Endothelial cell of umbilical vein (primary cell): Measurements from ENCODE around the gene MR1. TPM values are rescaled to one million over a fixed set of nuclear protein-coding genes. Genes with fewer than 3 reads are reported as not detected.

Experiments
- BruUV-seq: library from RNA; stranded (reverse); fragments of 400-500 nt; replicated peaks from 2 replicates; lab custom pipeline; 2021; lab: Mats Ljungman, UMichigan
- CTCF ChIA-PET: fragments of 300-600, 350-600 bp; sonication (Branson Sonifier 250); formaldehyde crosslinking; loops from one replicate; lab custom pipeline; 2021; ENCODE audit warnings: antibody characterized with exemption, inconsistent platforms; lab: Charles Lee
- POLR2A ChIA-PET: fragments of 300-600, 350-600 bp; sonication (Branson Sonifier 250); formaldehyde crosslinking; loops from one replicate; lab custom pipeline; 2021; ENCODE audit warnings: antibody characterized with exemption, inconsistent platforms; lab: Charles Lee
- DNase-seq: peaks from one replicate; pipeline ENCODE4 v3.0.0-alpha.2; 2011; ENCODE audit warnings: low read depth, low spot score
- FAIRE-seq: peaks from 2 replicates; lab custom pipeline; 2011; peaks lifted over from hg19 to GRCh38; lab: Jason Lieb, UNC
- H2AFZ ChIP-seq: 2 replicates; pipeline ENCODE4 v1.6.0; 2012; ENCODE audit warnings: low read depth, low read length, control low read depth, inconsistent platforms
- H3K27ac ChIP-seq: 2 replicates; pipeline ENCODE4 v1.5.1; 2011; ENCODE audit warnings: low read depth, mild to moderate bottlenecking, control low read depth, low read length, moderate library complexity; ENCODE audit not compliant: insufficient read depth
- H3K27me3 ChIP-seq, 2 experiments: 2 replicates each; pipeline versions ENCODE4 v1.6.0 to v1.6.1; 2011; ENCODE audit warnings: low read length in 2 of 2, mixed read lengths in 1 of 2; ENCODE audit not compliant: control insufficient read depth in 2 of 2, insufficient read depth in 2 of 2
- H3K36me3 ChIP-seq, 2 experiments: 2 replicates in 1 of 2; 3 replicates in 1 of 2; pipeline ENCODE4 v1.5.1; 2011; ENCODE audit warnings: low read length in 2 of 2, mild to moderate bottlenecking in 1 of 2, moderate library complexity in 1 of 2; ENCODE audit not compliant: control insufficient read depth in 2 of 2, insufficient read depth in 2 of 2; ENCODE audit errors: extremely low read depth in 1 of 2
- H3K4me1 ChIP-seq: 3 replicates; pipeline ENCODE4 v1.5.1; 2011; ENCODE audit warnings: mild to moderate bottlenecking, low read length; ENCODE audit not compliant: control insufficient read depth, insufficient read depth; ENCODE audit errors: extremely low read depth
- H3K4me2 ChIP-seq: 2 replicates; pipeline ENCODE4 v1.6.1; 2011; ENCODE audit warnings: low read length, control low read depth, mixed read lengths; ENCODE audit not compliant: insufficient read depth
- H3K4me3 ChIP-seq, 3 experiments: fragments of 200-600 bp in 1 of 3; sonication (generic), shearing (Covaris generic) in 1 of 3; replicated peaks in 1 of 3; 2 replicates each; pipeline ENCODE4 v1.5.1; 2011 to 2016; ENCODE audit warnings: control low read depth in 3 of 3, low read length in 3 of 3, mild to moderate bottlenecking in 2 of 3, inconsistent platforms in 1 of 3, low read depth in 1 of 3, moderate library complexity in 1 of 3; ENCODE audit not compliant: insufficient read depth in 1 of 3
- H3K79me2 ChIP-seq: 2 replicates; pipeline ENCODE4 v1.6.0; 2012; ENCODE audit warnings: low read length, inconsistent platforms; ENCODE audit not compliant: control insufficient read depth, insufficient read depth
- H3K9ac ChIP-seq: replicated peaks from 2 replicates; pipeline ENCODE3; 2011; ENCODE audit warnings: low read length, control low read depth; ENCODE audit not compliant: insufficient read depth; ENCODE audit errors: extremely low read depth
- H3K9me1 ChIP-seq: replicated peaks from 3 replicates; pipeline ENCODE4 v1.6.0; 2011; ENCODE audit warnings: mild to moderate bottlenecking, low read length; ENCODE audit not compliant: control insufficient read depth, insufficient read depth; ENCODE audit errors: extremely low read depth
- H3K9me3 ChIP-seq: replicated peaks from 2 replicates; pipeline ENCODE4 v1.5.1; 2012; ENCODE audit warnings: low read length, inconsistent platforms; ENCODE audit not compliant: control insufficient read depth, insufficient read depth
- H4K20me1 ChIP-seq: replicated peaks from 2 replicates; pipeline ENCODE3; 2011; ENCODE audit warnings: mild to moderate bottlenecking, low read length; ENCODE audit not compliant: control insufficient read depth, insufficient read depth; ENCODE audit errors: extremely low read depth
- CTCF ChIP-seq, 2 donors: IDR thresholded peaks; 1 replicate in 1 of 2; 2 replicates in 1 of 2; pipeline ENCODE4 v1.5.1; 2011; ENCODE audit warnings: low read length in 2 of 2, mild to moderate bottlenecking in 2 of 2, moderate library complexity in 2 of 2, control low read depth in 1 of 2, inconsistent platforms in 1 of 2, low read depth in 1 of 2; ENCODE audit not compliant: insufficient read depth in 1 of 2; ENCODE audit errors: extremely low read depth in 1 of 2
- EZH2 ChIP-seq: IDR thresholded peaks from 2 replicates; pipeline ENCODE4 v1.6.1; 2012; ENCODE audit warnings: borderline replicate concordance, low read depth, mild to moderate bottlenecking, moderate library complexity, low read length, inconsistent platforms; ENCODE audit not compliant: severe bottlenecking
- FOS ChIP-seq: IDR thresholded peaks from 2 replicates; pipeline ENCODE4 v1.6.1; 2011; ENCODE audit warnings: mild to moderate bottlenecking, low read length, moderate library complexity, borderline replicate concordance; ENCODE audit not compliant: insufficient read depth
- GATA2 ChIP-seq: IDR thresholded peaks from 2 replicates; pipeline ENCODE4 v1.7.0; 2011; ENCODE audit warnings: low read depth, mild to moderate bottlenecking, moderate library complexity, mixed read lengths, low read length; ENCODE audit not compliant: insufficient read length, insufficient read depth
- JUN ChIP-seq: IDR thresholded peaks from 2 replicates; pipeline ENCODE4 v1.6.1; 2011; ENCODE audit warnings: borderline replicate concordance, low read depth; ENCODE audit not compliant: insufficient read length, insufficient read depth
- MAX ChIP-seq: IDR thresholded peaks from 2 replicates; pipeline ENCODE4 v1.6.1; 2011; ENCODE audit not compliant: insufficient read depth, insufficient read length
- MYC ChIP-seq: IDR thresholded peaks from one replicate; pipeline ENCODE4 v1.6.1; 2011; ENCODE audit warnings: mild to moderate bottlenecking, low read depth, low read length
- POLR2A ChIP-seq: IDR thresholded peaks from 2 replicates; pipeline ENCODE4 v1.6.1; 2012; ENCODE audit warnings: low read depth, mild to moderate bottlenecking, control low read depth, low read length
- POLR2AphosphoS5 ChIP-seq: IDR thresholded peaks from 2 replicates; pipeline ENCODE4 v1.6.1; 2012; ENCODE audit warnings: low read depth, mild to moderate bottlenecking, control low read depth, low read length, moderate library complexity; ENCODE audit not compliant: insufficient read depth
- dilution Hi-C: fragments of 300-500 bp; cut with MboI; formaldehyde crosslinking; loops from one replicate; pipeline ENCODE4 v1.15.0; 2019; ENCODE audit warnings: low sequenced_read_pairs; ENCODE audit not compliant: extremely low pct_ligation_motif_present
- intact Hi-C: fragments of 100-400 bp; cut with micrococcal nuclease; formaldehyde crosslinking; loops from one replicate; pipeline ENCODE4 v1.10.0; 2022
- polyA plus RNA-seq, 4 experiments: library from polyadenylated mRNA; depleted of rRNA in 3 of 4; stranded (reverse) in 3 of 4; unstranded in 1 of 4; fragments of >200 nt; gene quantifications; 2 replicates each; pipeline versions ENCODE4 v1.2.1 to v1.2.3, GENCODE V29; 2011 to 2012; ENCODE audit warnings: missing spikeins in 1 of 4
- total RNA-seq: library from RNA; stranded (reverse); gene quantifications from 2 replicates; pipeline ENCODE4 v1.2.3, GENCODE V29; 2021

MR1 gene
- total and polyA plus RNA-seq, 2 donors (not counting 3 experiments of a cell fraction or from before 2014, with no cell fraction given) = 1.3 to 2.5 TPM

DNA sequence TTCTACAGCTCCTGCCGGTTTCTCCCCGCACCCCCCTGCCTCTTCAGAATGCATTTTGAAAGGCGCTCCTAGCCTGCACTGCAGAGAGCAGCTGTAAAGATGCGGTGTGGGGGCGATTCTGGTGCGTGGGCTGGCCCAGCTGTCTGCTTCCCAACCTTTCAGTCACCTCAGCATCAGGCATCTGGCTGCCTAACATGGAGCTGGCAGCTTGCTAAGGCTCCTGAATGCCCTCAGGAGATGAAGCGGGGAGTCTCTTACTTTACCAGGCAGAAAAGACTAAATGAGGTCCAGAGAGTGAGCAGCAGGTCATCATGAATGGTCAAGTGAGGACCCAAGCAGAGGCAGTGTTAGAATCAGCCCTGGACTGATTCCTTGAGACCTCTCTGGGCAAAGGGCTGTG lies 63.5 kb downstream of the MR1 start:
- H3K27ac ChIP-seq = no peak overlapping the region
- dilution Hi-C loops = no loop called here
- intact Hi-C loops = no loop called here
- peaks cover 36% of the 10 kb centered on the region for H3K4me1 ChIP-seq
- H2AFZ ChIP-seq = no peak overlapping the region
- H3K79me2 ChIP-seq = peaks cover 8% of the 10 kb centered on the region
- no peaks in the 10 kb centered on the region for H4K20me1 ChIP-seq
- FAIRE-seq (no peak), DNase-seq (no peak)
- H3K36me3 ChIP-seq = peaks cover 0 to 7% of the 10 kb centered on the region in 2 experiments
- BruUV-seq = no TSS peak
- TF ChIP-seq FOS (no peak), EZH2 (no peak), MYC (no peak), GATA2 (no peak), JUN (no peak), POLR2A (no peak), POLR2AphosphoS5 (no peak), MAX (no peak), CTCF (IDR thresholded peaks at IDR 0.05; ENCODE audit: extremely low read depth in 1 of 2, insufficient read depth in 1 of 2, low read depth in 1 of 2, low read length in 2 of 2) (no peak)
- no peaks in the 10 kb centered on the region for H3K27me3 ChIP-seq
- H3K9ac ChIP-seq = no peak overlapping the region
- no peak overlapping the region for H3K4me3 ChIP-seq
- H3K9me1 ChIP-seq = no peaks in the 10 kb centered on the region
- H3K4me2 ChIP-seq = no peak overlapping the region
- ChIA-PET POLR2A (interaction anchor here (0.7 to 1.9 kb wide), 2 partner anchors 8 to 44 kb away, joined by 3 to 6 read pairs; no protein-coding TSS in a partner anchor), CTCF (interaction anchor here (0.7 to 6.4 kb wide), 7 partner anchors 8 to 216 kb away, joined by 3 to 37 read pairs (median 4); partner anchors contain the start of gene STX6)
- no peaks in the 10 kb centered on the region for H3K9me3 ChIP-seq
